ENCODE data around the gene ABR.

GRCh38 chr17:1006054-1006453 lies 173.7 kb downstream of the ABR start:
- no peak for TF ChIP-seq GABPA (IDR thresholded peaks at IDR 0.05 in 1 of 2, conservative IDR thresholded peaks at IDR 0.05 in 1 of 2)
- TF ChIP-seq CTCF (IDR thresholded peaks at IDR 0.05; ENCODE audit: low read depth, low read length, missing input control): no peak
- no peak for TF ChIP-seq ATF3 (IDR thresholded peaks at IDR 0.05)
- no peak for TF ChIP-seq MAX (IDR thresholded peaks at IDR 0.05)
- TF ChIP-seq RAD21 (IDR thresholded peaks at IDR 0.05): no peak
- TF ChIP-seq REST (IDR thresholded peaks at IDR 0.05): no peak
- no peak for TF ChIP-seq EGR1 (IDR thresholded peaks at IDR 0.05; ENCODE audit: low read depth in 2 of 2)

All from liver (tissue), 3 donors.